ENCODE measurements around the gene OR13H1. TPM values are rescaled to one million over a fixed set of nuclear protein-coding genes. Genes with fewer than 3 reads are reported as not detected.

OR13H1 gene
- polyA plus RNA-seq, 1 of the 3 experiments (the other 2 are of a cell fraction): not detected

DNA sequence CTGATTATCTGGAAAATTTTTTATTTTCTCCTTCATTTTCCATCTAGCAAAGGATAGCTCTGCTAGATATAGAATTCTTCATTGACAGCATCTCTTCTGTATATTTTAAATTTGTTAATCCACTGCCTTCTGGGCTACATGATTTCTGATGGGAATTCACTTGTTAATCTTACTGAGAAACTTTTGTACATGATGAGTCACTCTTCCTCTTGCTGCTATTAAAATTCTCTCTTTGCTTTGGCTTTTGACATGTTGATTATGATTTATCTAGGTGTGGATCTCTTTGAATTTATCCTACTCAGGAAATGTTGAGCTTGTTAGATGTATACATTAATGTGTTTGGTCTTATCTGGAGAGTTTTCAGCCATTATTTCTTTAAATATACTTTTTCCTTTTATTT, 27.5 kb downstream of the OR13H1 start (continued):
- TF ChIP-seq FOXJ3 (CRISPR knock-in tag; IDR thresholded peaks at IDR 0.05) (no peak), NRF1 (IDR thresholded peaks at IDR 0.05; ENCODE audit: low read depth, low read length) (no peak), YY1 (IDR thresholded peaks at IDR 0.05; ENCODE audit: low read depth) (no peak), MAX (IDR thresholded peaks at IDR 0.05; ENCODE audit: low read depth) (no peak), TCF12 (IDR thresholded peaks at IDR 0.05) (0 out of 2 replicates have a peak, but pooled peaks have one; percentile 22), TEAD4 (IDR thresholded peaks at IDR 0.05; ENCODE audit: borderline replicate concordance, insufficient read depth) (no peak), RAD21 (IDR thresholded peaks at IDR 0.05; ENCODE audit: low read length) (no peak), EZH2phosphoT487 (IDR thresholded peaks at IDR 0.05; ENCODE audit: borderline replicate concordance, low read depth) (no peak), FOXM1 (IDR thresholded peaks at IDR 0.05; ENCODE audit: low read depth) (no peak), RXRA (IDR thresholded peaks at IDR 0.05; ENCODE audit: borderline replicate concordance, low read depth) (no peak), MEF2A (IDR thresholded peaks at IDR 0.05; ENCODE audit: borderline replicate concordance, low read depth) (no peak), SIN3A (IDR thresholded peaks at IDR 0.05; ENCODE audit: borderline replicate concordance, low read depth, low read length) (no peak), USF1 (IDR thresholded peaks at IDR 0.05; ENCODE audit: borderline replicate concordance, low read depth) (no peak), GATA2 (CRISPR knock-in tag; IDR thresholded peaks at IDR 0.05) (no peak)
- TF ChIP-seq, protein P1, sequence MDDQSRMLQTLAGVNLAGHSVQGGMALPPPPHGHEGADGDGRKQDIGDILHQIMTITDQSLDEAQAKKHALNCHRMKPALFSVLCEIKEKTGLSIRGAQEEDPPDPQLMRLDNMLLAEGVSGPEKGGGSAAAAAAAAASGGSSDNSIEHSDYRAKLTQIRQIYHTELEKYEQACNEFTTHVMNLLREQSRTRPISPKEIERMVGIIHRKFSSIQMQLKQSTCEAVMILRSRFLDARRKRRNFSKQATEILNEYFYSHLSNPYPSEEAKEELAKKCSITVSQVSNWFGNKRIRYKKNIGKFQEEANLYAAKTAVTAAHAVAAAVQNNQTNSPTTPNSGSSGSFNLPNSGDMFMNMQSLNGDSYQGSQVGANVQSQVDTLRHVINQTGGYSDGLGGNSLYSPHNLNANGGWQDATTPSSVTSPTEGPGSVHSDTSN (IDR thresholded peaks at IDR 0.05): peak; percentile 60; the same call in 1 of the 2 replicates
- TF ChIP-seq, protein P2, sequence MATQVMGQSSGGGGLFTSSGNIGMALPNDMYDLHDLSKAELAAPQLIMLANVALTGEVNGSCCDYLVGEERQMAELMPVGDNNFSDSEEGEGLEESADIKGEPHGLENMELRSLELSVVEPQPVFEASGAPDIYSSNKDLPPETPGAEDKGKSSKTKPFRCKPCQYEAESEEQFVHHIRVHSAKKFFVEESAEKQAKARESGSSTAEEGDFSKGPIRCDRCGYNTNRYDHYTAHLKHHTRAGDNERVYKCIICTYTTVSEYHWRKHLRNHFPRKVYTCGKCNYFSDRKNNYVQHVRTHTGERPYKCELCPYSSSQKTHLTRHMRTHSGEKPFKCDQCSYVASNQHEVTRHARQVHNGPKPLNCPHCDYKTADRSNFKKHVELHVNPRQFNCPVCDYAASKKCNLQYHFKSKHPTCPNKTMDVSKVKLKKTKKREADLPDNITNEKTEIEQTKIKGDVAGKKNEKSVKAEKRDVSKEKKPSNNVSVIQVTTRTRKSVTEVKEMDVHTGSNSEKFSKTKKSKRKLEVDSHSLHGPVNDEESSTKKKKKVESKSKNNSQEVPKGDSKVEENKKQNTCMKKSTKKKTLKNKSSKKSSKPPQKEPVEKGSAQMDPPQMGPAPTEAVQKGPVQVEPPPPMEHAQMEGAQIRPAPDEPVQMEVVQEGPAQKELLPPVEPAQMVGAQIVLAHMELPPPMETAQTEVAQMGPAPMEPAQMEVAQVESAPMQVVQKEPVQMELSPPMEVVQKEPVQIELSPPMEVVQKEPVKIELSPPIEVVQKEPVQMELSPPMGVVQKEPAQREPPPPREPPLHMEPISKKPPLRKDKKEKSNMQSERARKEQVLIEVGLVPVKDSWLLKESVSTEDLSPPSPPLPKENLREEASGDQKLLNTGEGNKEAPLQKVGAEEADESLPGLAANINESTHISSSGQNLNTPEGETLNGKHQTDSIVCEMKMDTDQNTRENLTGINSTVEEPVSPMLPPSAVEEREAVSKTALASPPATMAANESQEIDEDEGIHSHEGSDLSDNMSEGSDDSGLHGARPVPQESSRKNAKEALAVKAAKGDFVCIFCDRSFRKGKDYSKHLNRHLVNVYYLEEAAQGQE (IDR thresholded peaks at IDR 0.05; ENCODE audit: low read depth, low read length): no peak

Data from SK-N-SH (cell line).